HG02642 (cell line): ENCODE data around the gene C12orf50.
"Not testable (repeated sequence)": the region's sequence is repeated elsewhere in the genome, so short reads cannot be mapped to it uniquely, and the experiment has no call there.

ENCODE experiments used
- ATAC-seq: cut with Tn5 transposase; IDR thresholded peaks from one replicate; pipeline ENCODE4 v1.9.1; 2021; ENCODE audit warnings: mild to moderate bottlenecking; ENCODE audit not compliant: unreplicated experiment, poor library complexity

The C12orf50 gene

GRCh38 chr12:88029093-88029665 lies at the start of gene C12orf50:
C12orf50 (minus strand) TSS chr12:88029401; CDS start chr12:88026962, 2,439 bp downstream.
- ATAC-seq: no peak

GRCh38 chr12:88067301-88067700 lies 38.1 kb upstream of the C12orf50 start:
- ATAC-seq: no peak

- ATAC-seq: peak; percentile 81
These were observed 34.2 kb upstream of the C12orf50 start for GRCh38 chr12:88063375-88063774.

GRCh38 chr12:88062474-88062873 lies 33.3 kb upstream of the C12orf50 start:
- ATAC-seq: peak; percentile 65

- no peak for ATAC-seq
These were observed 29.5 kb upstream of the C12orf50 start for GRCh38 chr12:88058719-88059077.

GRCh38 chr12:88057994-88058718 lies 29.0 kb upstream of the C12orf50 start:
- ATAC-seq: no peak

GRCh38 chr12:88056571-88056970 lies 27.4 kb upstream of the C12orf50 start:
- ATAC-seq: no peak

- peak; percentile 71 for ATAC-seq
These were observed 23.5 kb upstream of the C12orf50 start for GRCh38 chr12:88052686-88053085.

GRCh38 chr12:88044035-88044434 lies 14.8 kb upstream of the C12orf50 start:
- no peak for ATAC-seq

- no peak for ATAC-seq
These were observed 8.6 kb upstream of the C12orf50 start for GRCh38 chr12:88037770-88038169.

GRCh38 chr12:88036353-88036965 lies 7.3 kb upstream of the C12orf50 start:
- no peak for ATAC-seq

GRCh38 chr12:88035907-88036289 lies 6.7 kb upstream of the C12orf50 start:
- peak; percentile 18 for ATAC-seq

GRCh38 chr12:88035271-88035906 lies 6.2 kb upstream of the C12orf50 start:
- peak; percentile 100 for ATAC-seq

- not testable (repeated sequence) for ATAC-seq
These were observed 2.0 kb upstream of the C12orf50 start for GRCh38 chr12:88031161-88031560.

- ATAC-seq: no peak
These were observed 3.0 kb downstream of the C12orf50 start for GRCh38 chr12:88026196-88026595.

GRCh38 chr12:88017964-88018363 lies 11.2 kb downstream of the C12orf50 start:
- ATAC-seq: no peak

GRCh38 chr12:88015825-88016224 lies 13.4 kb downstream of the C12orf50 start:
- ATAC-seq: no peak

- no peak for ATAC-seq
These were observed 17.4 kb downstream of the C12orf50 start for GRCh38 chr12:88011755-88012154.

- ATAC-seq: no peak
These were observed 22.9 kb downstream of the C12orf50 start for GRCh38 chr12:88006351-88006750.

GRCh38 chr12:88001327-88001726 lies 27.9 kb downstream of the C12orf50 start:
- ATAC-seq: no peak

- peak; percentile 96 for ATAC-seq
These were observed 33.5 kb downstream of the C12orf50 start for GRCh38 chr12:87995581-87996178.
